Activated T-helper 17 cell treated with anti-CD3 and anti-CD28 coated beads, Interleukin-2, amount 50 U/mL, for 72 hours (primary cell): Measurements from ENCODE around the gene PDAP1. TPM values are rescaled to one million over a fixed set of nuclear protein-coding genes. Genes with fewer than 3 reads are reported as not detected.
A peak's percentile ranks its signal among the peaks of the same experiment; 100 is the strongest.
"Not testable (repeated sequence)": the region's sequence is repeated elsewhere in the genome, so short reads cannot be mapped to it uniquely, and the experiment has no call there.

Source experiments
- ATAC-seq: fragments of 150-1000 bp; cut with Tn5 transposase; replicated peaks from 2 replicates; pipeline ENCODE4 v1.10.0; 2021; ENCODE audit warnings: mild to moderate bottlenecking, moderate library complexity
- H3K27ac Mint-ChIP-seq: one replicate; pipeline ENCODE4 v1.8.0; 2022; ENCODE audit warnings: mixed read lengths
- H3K27me3 Mint-ChIP-seq: one replicate; pipeline ENCODE4 v1.8.0; 2022; ENCODE audit warnings: mixed read lengths
- H3K36me3 Mint-ChIP-seq: one replicate; pipeline ENCODE4 v1.8.0; 2022; ENCODE audit warnings: low read depth, mild to moderate bottlenecking, mixed read lengths
- H3K4me1 Mint-ChIP-seq: one replicate; pipeline ENCODE4 v1.8.0; 2022; ENCODE audit warnings: mixed read lengths
- H3K4me3 Mint-ChIP-seq: one replicate; pipeline ENCODE4 v1.8.0; 2022; ENCODE audit warnings: mild to moderate bottlenecking, mixed read lengths
- H3K9me3 Mint-ChIP-seq: one replicate; pipeline ENCODE4 v1.8.0; 2022; ENCODE audit warnings: mixed read lengths
- total RNA-seq, 2 donors: library from RNA; stranded (reverse); gene quantifications; one replicate each; pipeline ENCODE4 v1.2.3, GENCODE V29; 2022

PDAP1 gene
- total RNA-seq, 2 donors from 2014 or later = 73.7 to 129 TPM

DNA sequence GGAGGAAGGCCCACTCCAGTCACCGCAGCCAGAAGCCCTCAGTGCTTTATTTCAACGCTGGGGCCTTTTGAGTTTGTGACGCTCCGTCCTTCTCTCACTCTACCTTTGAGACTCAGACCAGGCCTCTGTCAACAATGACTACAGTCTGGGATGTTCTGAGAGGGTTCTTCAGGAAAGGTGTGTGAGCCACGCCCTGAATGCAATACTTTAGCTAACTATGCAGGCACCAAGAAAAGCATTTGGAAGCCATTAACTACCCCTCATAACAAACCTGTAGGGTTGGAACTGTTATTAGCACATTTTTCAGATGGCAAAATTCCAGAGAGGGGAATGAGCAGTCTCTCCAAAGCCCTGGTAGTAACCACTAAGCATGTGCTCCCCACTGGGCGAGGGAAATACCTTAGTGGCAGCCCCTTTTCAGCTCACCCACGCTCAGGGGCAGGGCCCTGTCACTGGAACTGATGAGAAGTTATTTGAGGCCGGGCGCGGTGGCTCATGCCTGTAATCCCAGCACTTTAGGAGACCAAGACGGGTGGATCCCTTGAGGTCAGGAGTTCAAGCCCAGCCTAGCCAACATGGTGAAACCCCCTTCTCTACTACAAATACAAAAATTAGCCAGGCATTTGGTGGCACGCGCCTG, 39.5 kb downstream of the PDAP1 start:
- Mint-ChIP-seq H3K27me3 (no peaks in the 10 kb centered on the region), H3K4me1 (no peaks in the 10 kb centered on the region), H3K27ac (no peak overlapping the region), H3K4me3 (no peak overlapping the region), H3K9me3 (no peaks in the 10 kb centered on the region), H3K36me3 (peaks cover 52% of the 10 kb centered on the region)
- ATAC-seq = no peak

DNA sequence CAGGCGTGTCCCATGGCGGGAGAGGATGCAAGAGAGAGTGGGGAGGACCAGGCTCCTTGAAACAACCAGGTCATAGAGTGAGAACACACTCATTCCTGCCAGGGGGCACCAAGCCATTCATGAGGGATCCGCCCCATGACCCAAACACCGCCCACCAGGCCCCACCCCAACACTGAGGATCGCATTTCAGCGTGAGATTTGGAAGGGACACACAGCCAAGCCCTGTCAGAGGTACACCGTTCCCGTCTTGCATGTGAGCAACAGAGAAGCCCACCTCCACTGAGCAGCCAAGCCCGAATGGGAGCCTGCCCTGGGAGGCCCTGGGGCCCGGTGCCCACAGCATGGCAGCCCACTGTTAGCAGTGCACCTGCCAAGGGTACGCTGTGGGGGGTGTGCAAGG, 41.8 kb downstream of the PDAP1 start:
- Mint-ChIP-seq H3K27ac (no peak overlapping the region), H3K4me3 (no peak overlapping the region), H3K9me3 (no peaks in the 10 kb centered on the region), H3K4me1 (no peaks in the 10 kb centered on the region), H3K27me3 (no peaks in the 10 kb centered on the region), H3K36me3 (peaks cover 68% of the 10 kb centered on the region)
- no peak for ATAC-seq

DNA sequence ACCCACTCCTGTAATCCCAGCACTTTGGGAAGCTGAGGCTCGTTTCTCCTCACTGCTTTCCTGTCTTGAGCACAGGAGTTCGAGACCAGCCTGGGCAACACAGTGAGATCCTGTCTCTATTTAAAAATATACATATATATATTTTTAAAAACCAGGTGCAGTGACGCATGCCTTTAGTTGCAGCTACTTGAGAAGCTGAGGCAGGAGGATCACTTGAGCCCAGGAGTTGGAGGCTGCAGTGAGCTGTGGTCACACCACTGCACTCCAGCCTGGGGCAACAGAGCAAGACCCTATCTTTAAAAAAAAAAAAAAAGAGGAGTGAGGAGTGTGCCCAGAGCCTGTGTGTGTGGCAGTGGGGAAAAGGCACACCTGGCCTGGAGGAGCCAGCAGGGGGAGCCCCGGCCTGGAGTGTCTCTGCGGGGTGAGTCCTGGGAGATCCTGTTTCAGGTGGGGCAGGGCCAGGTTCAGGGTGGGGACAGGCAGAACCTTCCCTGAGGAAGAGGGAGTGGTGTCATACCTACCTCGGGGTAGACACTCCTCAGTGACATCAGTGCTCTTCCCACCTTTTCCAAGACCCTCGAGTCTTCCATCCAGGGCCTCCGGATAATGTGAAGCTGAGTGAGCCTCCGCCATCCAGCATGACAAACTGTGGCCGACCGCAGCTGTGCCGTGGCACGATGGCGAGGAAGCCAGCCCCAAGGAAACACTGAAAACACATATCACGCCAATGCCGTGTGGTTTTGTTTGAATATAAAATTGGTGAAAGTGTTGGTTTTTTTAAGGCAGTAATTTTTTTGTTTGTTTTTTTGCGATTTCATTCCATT, 42.9 kb downstream of the PDAP1 start:
- peaks cover 79% of the 10 kb centered on the region for H3K36me3 Mint-ChIP-seq
- H3K4me1 Mint-ChIP-seq = no peaks in the 10 kb centered on the region
- no peaks in the 10 kb centered on the region for H3K9me3 Mint-ChIP-seq
- H3K27me3 Mint-ChIP-seq = no peaks in the 10 kb centered on the region
- ATAC-seq = peak; percentile 89
- H3K4me3 Mint-ChIP-seq = no peak overlapping the region
- H3K27ac Mint-ChIP-seq = no peak overlapping the region

DNA sequence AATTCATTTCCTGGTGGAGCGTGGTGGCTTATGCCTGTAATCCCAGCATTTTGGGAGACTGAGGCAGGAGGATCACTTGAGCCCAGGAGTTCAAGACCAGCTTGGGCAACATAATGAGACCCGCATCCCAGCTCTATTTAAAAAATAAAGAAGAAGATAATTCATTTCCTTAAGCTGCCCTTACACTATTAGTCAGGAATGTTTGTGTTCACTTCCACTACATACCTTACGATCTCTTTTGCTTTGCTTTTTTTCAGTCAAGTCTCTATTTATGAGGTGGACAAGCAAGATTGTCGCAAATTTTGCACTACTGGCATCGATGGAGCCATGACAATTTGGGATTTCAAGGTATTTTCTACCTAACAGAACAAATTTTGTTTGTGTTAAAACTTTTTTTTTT, 45.1 kb downstream of the PDAP1 start:
- no peaks in the 10 kb centered on the region for H3K27me3 Mint-ChIP-seq
- no peaks in the 10 kb centered on the region for H3K4me1 Mint-ChIP-seq
- no peak overlapping the region for H3K4me3 Mint-ChIP-seq
- H3K9me3 Mint-ChIP-seq = no peaks in the 10 kb centered on the region
- no peak overlapping the region for H3K27ac Mint-ChIP-seq
- H3K36me3 Mint-ChIP-seq = peaks cover 91% of the 10 kb centered on the region
- ATAC-seq = no peak

DNA sequence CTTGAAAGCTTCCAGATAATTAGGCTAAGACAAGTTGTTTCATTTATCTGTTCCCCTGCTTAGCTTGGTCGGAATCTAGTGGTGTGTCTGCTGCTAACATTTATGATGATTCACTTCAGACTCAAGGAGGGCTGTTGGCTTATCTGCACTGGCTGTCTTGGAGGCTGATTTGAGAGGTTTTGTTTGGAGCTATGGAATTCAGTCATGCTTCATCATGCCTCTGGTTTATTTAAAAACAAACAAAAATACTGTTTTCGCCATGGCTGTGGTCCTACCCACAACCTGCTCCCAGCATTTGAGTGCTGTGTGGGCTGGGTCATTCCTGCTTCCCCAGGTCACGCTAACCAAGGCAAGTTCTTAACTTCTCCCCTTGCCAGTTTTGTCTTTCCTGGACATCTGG, 45.6 kb downstream of the PDAP1 start:
- no peak for ATAC-seq
- Mint-ChIP-seq H3K4me3 (no peak overlapping the region), H3K27ac (no peak overlapping the region), H3K36me3 (peaks cover 95% of the 10 kb centered on the region), H3K27me3 (no peaks in the 10 kb centered on the region), H3K9me3 (no peaks in the 10 kb centered on the region), H3K4me1 (no peaks in the 10 kb centered on the region)

DNA sequence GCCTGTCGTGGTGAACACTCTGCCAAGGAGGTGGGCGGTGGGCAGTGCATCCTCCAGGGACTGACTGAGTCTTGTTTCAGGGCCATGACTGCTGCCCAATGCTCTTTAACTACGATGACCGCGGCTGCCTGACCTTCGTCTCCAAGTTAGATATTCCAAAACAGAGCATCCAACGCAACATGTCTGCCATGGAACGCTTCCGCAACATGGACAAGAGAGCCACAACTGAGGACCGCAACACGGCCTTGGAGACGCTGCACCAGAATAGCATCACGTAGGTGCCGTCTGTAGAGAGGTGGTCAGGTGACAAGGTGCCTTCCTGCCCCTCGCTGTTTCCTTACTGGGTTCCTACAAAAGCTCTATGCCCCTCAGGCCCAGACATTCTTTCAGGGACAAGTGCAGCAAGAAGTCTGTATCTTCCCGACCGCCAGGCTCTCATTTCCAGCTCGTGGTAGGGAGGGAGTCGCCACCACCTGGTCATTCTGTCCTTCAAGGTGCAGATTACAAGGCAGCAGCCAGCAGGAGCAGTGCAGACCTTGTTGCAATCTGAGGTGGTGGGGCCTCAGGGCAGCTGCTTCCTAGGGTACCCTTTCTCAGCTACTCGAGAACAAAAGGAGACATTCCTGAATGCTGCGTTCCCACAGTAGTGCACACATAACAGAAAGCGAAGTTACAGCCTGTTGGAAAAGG, 48.8 kb downstream of the PDAP1 start:
- Mint-ChIP-seq H3K4me1 (no peaks in the 10 kb centered on the region), H3K4me3 (no peak overlapping the region), H3K9me3 (no peaks in the 10 kb centered on the region), H3K36me3 (peaks cover 98% of the 10 kb centered on the region), H3K27me3 (no peaks in the 10 kb centered on the region), H3K27ac (no peak overlapping the region)
- ATAC-seq = no peak

DNA sequence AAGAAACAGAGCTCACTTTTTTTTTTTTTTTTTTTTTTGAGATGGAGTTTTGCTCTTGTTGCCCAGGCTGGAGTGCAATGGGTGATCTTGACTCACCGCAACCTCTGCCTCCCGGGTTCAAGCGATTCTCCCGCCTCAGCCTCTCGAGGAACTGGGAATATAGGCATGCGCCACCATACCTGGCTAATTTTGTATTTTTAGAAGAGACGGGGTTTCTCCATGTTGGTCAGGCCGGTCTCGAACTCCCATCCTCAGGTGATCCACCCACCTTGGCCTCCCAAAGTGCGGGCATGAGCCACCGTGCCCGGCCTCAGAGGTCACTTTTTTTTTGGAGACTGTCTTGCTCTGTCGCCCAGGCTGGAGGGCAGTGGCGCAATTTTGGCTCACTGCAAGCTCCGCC, 49.9 kb downstream of the PDAP1 start:
- not testable (repeated sequence) for H3K4me3 Mint-ChIP-seq, H3K4me1 Mint-ChIP-seq, H3K27ac Mint-ChIP-seq, H3K9me3 Mint-ChIP-seq, H3K27me3 Mint-ChIP-seq, ATAC-seq
- peaks cover 98% of the 10 kb centered on the region for H3K36me3 Mint-ChIP-seq

DNA sequence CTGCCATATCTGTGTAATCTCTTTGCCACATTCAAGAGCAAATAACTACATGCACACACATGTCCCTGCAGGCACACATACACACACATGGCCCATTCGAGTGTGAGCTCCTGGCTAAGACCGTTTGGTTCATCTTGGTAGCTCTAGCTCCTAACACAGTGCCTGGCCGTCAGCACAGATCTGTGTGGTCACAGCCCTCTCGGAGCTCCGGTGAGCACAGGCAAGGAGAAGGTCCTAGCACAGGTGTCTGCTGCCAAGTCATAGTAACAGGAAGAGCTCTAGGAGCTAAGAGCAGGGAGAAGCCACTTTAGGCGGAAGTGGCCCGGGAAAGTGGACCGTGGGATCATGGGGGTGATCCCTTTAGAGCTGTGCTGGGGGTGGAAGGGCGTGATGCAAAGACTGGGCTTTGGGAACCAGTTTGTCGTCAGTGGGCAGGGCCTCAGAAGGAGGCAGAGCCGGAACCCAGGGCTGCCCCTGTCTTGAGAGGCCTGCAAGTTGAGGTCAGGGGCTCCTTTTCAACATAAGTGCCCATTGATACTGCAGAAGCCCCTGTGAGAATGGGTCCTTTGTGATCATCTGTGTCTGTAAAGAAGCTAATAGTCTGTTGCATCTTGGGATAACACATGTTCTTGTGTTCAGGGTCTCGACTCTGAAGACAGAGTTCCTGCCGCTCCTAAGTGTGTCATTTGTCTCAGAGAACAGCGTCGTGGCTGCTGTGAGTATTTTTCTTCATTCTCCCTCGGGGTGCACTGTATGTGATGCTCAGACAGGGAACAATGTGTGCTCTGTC, 50.5 kb downstream of the PDAP1 start:
- Mint-ChIP-seq H3K4me1 (no peaks in the 10 kb centered on the region), H3K27me3 (no peaks in the 10 kb centered on the region), H3K4me3 (no peak overlapping the region), H3K36me3 (peaks cover 96% of the 10 kb centered on the region), H3K9me3 (no peaks in the 10 kb centered on the region), H3K27ac (peak overlapping the region; percentile 17)
- ATAC-seq = no peak

DNA sequence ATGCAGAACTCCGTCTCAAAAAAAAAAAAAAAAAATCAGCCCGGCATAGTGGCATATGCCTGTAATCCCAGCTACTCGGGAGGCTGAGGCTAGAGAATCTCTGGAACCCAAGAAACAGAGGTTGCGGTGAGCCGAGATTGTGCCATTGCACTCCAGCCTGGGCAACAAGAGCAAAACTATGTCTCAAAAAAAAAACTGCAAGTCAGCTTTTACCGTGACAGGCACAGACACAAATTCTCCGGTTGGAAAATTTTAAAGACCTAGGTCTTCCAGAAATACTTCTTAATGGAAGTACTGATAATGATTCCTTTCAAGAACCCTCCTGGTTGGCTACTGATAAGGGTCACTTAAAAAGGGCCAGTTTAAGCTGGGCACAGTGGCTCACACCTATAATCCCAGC, 53.3 kb downstream of the PDAP1 start:
- Mint-ChIP-seq H3K36me3 (peaks cover 96% of the 10 kb centered on the region), H3K27ac (no peak overlapping the region), H3K9me3 (no peaks in the 10 kb centered on the region), H3K27me3 (no peaks in the 10 kb centered on the region), H3K4me1 (no peaks in the 10 kb centered on the region), H3K4me3 (no peak overlapping the region)
- ATAC-seq = no peak

DNA sequence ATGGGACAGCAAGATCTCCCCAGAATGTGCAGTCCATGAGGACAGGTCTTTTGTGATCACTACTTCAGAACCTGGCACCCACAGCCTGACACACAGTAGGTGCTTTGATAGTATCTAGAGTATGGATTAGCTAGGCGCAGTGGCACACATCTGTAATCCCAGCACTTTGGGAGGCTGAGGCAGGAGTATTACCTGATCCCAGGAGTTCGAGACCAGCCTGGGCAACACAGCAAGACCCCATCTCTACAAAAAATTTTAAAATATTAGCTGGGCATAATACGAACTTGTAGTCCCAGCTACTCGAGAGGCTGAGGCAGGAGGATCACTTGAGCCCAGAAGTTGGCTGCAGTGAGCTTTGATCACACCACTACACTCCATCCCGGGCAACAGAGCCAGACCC, 56.1 kb downstream of the PDAP1 start:
- Mint-ChIP-seq H3K27me3 (no peaks in the 10 kb centered on the region), H3K4me3 (no peak overlapping the region), H3K36me3 (peaks cover 96% of the 10 kb centered on the region), H3K27ac (no peak overlapping the region), H3K9me3 (no peaks in the 10 kb centered on the region), H3K4me1 (no peaks in the 10 kb centered on the region)
- no peak for ATAC-seq

DNA sequence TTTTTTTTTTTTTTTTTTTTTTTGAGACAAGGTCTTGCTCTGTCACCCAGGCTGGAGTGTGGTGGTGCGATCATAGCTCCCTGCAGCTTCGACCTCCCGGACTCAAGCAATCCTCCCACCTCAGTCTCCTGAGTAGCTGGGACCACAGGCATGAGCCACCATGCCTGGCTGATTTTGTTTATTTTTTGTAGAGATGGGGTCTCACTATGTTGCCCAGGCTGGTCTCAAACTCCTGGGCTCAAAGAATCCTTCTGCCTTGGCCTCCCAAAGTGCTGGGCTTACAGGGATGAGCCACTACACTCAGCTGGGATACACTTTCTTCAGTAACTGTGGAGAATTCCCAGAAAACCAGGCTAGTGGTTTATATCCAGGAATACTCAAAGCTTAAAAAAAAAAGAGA, 57.8 kb downstream of the PDAP1 start:
- ATAC-seq, H3K4me1 Mint-ChIP-seq, H3K4me3 Mint-ChIP-seq, H3K9me3 Mint-ChIP-seq, H3K27me3 Mint-ChIP-seq: not testable (repeated sequence)
- peaks cover 96% of the 10 kb centered on the region for H3K36me3 Mint-ChIP-seq
- peak overlapping the region; percentile 22 for H3K27ac Mint-ChIP-seq

Other genes with a start within 250 kb of the PDAP1 start
- not detected for gene KPNA7, start 200.5 kb downstream of the PDAP1 start, total RNA-seq
- not detected for gene MYH16, start 135.8 kb downstream of the PDAP1 start, total RNA-seq
- 10 to 100 TPM; 47.4 to 74.1 TPM for gene ARPC1A, start 82.7 kb downstream of the PDAP1 start, total RNA-seq
- 100 to 1,000 TPM; 223 to 410 TPM for gene ARPC1B, start 33.9 kb downstream of the PDAP1 start, total RNA-seq
- 100 to 1,000 TPM in 1 of 2 donors, 10 to 100 TPM in 1; 96.1 to 138 TPM for gene BUD31, start 372 bp upstream of the PDAP1 start, total RNA-seq
- 1 to 10 TPM; 4.3 to 5.4 TPM for gene PTCD1, start 30.2 kb upstream of the PDAP1 start, total RNA-seq
- gene CPSF4, start 30.3 kb upstream of the PDAP1 start, total RNA-seq = 10 to 100 TPM; 36.8 to 38.9 TPM
- 100 to 1,000 TPM; 251 to 460 TPM for gene ATP5MF, start 57.6 kb upstream of the PDAP1 start, total RNA-seq
- gene ZNF789, start 64.3 kb upstream of the PDAP1 start, total RNA-seq = 10 to 100 TPM; 32.0 to 46.7 TPM
- gene ZNF394, start 91.7 kb upstream of the PDAP1 start, total RNA-seq = 10 to 100 TPM; 28.9 to 36.5 TPM
- 10 to 100 TPM; 11.5 to 12.2 TPM for gene ZKSCAN5, start 96.1 kb upstream of the PDAP1 start, total RNA-seq
- gene FAM200A, start 143.5 kb upstream of the PDAP1 start, total RNA-seq = 1 to 10 TPM; 2.7 to 5.5 TPM
- 10 to 100 TPM; 79.2 to 98.5 TPM for gene ZNF655, start 150.0 kb upstream of the PDAP1 start, total RNA-seq
- gene TMEM225B, start 189.7 kb upstream of the PDAP1 start, total RNA-seq = 1 to 10 TPM in 1 of 2 donors, under 1 TPM in 1; 0.86 to 4.4 TPM
- gene ZSCAN25, start 208.3 kb upstream of the PDAP1 start, total RNA-seq = 10 to 100 TPM; 25.0 to 58.4 TPM